Stimulated activated CD4-positive, alpha-beta T cell treated with anti-CD3 and anti-CD28 coated beads, Interleukin-2, amount 100 ng/mL, for 4 hours (primary cell): ENCODE measurements around the gene BABAM1.
A peak's percentile ranks its signal among the peaks of the same experiment; 100 is the strongest.

Experiments
- DNase-seq: peaks from one replicate; pipeline ENCODE4 v3.0.0-alpha.2; 2020; ENCODE audit warnings: low read depth

The BABAM1 gene

GRCh38 chr19:17266975-17267788 is at the start of gene BABAM1:
BABAM1 (plus strand) TSS chr19:17267443; CDS start chr19:17268807, 1,364 bp downstream.
- DNase-seq: peak; percentile 92

DNA sequence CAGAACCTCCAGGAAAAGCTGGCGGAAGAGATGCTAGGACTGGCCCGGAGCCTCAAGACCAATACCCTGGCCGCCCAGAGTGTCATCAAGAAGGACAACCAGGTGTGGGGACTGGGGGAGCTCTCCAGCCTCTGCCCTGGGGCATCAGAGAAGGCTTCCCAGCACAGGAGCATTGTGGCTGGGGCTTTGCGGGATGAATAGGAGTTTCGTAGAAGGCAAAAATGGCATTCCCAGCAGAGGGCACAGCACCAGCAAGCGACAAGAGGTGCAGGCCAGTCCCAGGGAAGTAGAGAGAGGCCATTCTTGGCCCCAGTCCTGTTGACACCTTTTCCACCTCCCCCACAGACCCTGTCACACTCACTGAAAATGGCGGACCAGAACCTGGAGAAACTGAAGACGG is 48.0 kb upstream of the BABAM1 start:
- no peak for DNase-seq

- DNase-seq: no peak
Measured at GRCh38 chr19:17220207-17220758, 47.0 kb upstream of the BABAM1 start.

DNA sequence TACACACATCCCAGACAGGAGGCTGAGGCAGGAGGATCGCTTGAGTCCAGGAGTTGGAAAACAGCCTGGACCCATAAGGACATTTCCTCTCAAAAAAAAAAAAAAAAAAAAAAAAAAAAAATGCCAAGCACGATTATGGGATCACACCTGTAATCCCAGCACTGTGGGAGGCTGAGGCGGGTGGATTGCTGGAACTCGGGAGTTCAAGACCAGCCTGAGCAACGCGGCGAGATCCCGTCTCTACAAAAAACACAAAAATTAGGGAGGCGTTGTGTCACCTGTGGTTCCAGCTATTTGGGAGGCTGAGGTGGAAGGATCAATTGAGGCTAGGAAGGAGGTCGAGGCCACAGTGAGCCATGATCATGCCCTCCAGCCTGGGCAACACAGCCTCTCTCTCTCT is 42.2 kb upstream of the BABAM1 start:
- DNase-seq: no peak

GRCh38 chr19:17226002-17226933 is 41.0 kb upstream of the BABAM1 start, which contains the start of gene OCEL1:
OCEL1 (plus strand) TSS chr19:17226226; CDS start chr19:17226248, 22 bp downstream.
- peak; percentile 95 for DNase-seq

- DNase-seq: no peak
Measured at GRCh38 chr19:17227798-17228367, 39.4 kb upstream of the BABAM1 start.

- DNase-seq: no peak
Measured at GRCh38 chr19:17229890-17230289, 37.4 kb upstream of the BABAM1 start.

- no peak for DNase-seq
Measured at GRCh38 chr19:17232258-17232657, 35.0 kb upstream of the BABAM1 start.

DNA sequence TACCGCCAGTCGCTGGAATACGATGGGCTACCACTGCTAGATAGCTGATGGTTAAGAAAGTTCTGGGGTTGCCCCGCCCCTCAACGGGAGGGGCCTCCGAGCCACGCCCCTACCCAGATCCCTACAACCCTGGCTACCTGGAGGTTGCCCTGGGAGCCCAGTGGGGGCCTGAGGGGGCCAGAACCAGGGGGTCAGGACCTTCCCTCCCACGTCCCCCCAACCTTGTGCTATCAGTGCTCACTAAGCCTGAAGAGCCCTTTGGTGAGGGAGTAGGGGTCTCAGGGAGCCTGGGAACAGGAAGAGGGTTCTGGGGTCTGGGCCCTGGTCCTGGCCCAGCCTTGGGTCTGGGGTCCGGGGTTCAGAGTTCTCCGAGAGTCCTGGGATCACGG is 32.3 kb upstream of the BABAM1 start:
- DNase-seq: peak; percentile 45

DNA sequence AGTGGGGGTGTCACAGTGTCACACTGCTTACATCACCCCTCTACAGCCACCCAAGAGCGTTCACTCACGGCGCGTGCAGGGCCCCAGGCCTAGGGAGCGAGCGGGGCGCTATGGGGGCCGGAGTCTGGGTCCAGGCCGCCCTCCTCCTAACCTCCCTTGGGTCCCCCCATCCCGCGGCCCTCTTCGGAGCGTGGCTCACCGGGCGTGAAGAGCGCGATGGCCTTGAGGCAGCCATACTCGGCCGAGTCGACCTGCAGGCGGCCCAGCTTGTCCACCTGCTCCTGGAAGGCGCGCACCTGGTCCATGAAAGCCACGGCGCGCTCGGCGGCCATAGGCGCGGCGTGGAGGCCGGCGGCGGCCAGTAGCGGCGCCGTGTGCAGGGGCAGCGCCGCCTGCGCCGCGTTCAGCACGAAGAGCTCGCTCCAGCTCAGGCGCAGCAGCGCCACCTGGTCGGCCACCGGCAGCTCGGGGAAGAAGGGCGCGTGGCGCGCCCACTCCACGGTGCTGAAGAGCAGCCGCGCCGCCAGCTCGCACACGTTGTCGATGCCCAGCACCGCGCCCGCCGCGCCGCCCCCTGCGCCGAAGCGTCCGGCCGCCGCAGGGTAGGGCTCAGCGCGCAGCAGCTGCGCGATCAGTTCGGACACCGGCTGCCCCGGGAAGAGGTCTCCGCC is 31.8 kb upstream of the BABAM1 start:
- peak; percentile 72 for DNase-seq

GRCh38 chr19:17235971-17236777 is 31.1 kb upstream of the BABAM1 start:
- DNase-seq: no peak

DNA sequence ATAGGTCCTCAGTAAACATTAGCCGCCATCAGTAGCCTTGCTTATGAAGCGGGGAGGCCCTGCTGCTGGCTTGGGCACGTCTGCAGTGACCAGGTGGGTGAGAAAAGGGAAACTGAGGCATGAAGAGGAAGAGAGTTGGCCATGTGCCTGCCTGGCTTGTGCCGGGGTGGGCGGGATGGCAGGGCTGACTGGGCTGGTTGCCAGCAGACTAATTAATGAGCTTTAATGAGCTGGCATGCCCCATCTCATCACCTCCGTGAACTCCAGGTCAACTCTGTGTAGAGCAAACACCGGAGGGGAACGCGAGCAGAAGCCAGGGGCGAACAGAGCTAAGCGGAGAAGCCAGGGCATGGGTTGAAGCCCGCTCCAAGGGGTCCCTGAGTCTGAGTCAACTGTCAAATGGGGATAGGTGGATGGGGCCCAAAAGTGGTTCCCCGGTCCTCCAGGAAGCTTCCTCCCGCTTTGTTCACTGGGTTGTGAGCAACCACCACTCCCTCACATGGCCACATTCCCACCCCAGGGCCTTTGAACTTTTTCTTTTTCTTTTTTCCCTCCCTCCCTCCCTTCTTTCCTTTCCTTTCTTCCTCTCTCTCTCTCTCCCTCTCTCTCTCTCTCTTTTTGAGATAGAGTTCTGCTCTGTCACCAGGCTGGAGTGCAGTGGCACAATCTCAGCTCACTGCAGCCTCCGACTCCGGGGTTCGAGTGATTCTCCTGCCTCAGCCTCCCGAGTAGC is 30.3 kb upstream of the BABAM1 start:
- DNase-seq: no peak

- DNase-seq: no peak
Measured at GRCh38 chr19:17237747-17238706, 29.2 kb upstream of the BABAM1 start.

DNA sequence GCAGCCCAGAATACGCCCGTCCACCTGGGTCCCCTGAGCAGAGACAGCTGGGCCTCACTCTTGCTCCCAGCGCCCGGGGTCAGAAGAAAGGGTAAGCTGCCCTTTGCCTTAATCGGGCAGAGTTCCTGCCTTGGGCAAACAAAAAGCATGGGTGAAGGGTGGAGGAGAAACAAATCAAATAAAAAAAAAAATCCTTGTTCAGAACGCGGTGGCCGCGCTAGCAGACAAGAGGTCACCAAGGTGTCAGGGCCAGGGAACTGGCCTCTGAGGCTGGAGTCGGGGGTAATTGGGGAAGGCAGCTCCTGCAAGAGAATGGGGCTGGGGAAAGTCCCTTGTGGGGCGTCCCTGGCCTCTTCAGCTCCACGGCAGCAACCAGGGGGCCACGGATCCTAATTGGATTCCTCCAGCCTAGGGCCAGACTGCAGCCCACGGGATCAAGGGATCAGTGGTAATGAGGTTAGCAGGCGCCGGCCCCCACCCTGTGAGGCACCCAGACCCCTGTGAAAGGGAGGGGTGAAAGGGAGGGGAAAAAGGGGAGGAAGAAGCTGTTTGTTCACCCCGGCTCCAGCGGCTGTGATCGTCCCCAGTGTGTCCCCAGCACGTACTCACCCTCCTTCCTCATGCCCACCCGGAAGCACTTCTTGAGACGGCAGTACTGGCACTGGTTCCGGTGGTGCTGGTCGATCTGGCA is 27.0 kb upstream of the BABAM1 start:
- DNase-seq: no peak

DNA sequence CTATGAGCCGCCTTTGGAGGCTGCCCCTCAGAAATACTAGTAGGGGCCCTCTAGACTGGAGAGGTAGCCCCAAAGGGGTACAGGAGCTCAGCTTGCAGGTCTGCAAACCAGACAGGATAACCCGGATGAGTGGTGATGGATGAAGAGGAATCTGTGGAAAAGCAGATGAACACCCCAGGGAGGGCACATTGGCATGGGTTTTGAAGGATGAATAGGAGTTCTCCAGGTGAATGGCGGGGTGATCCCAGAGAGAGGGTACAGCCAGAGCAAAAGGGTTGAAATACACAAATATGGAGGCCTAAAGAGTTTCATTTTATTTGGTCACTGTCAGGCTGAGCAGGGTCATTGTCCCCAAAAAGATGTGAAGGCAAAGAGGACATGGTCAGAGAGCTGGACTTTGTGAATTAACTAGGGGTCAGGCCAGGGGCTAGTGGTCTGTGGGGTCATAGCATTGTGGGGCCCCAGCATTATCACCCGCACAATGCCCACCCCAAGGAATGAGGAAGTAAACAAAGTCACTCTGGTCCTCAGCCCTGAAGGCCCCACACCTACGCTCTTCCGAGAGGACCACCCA is 26.3 kb upstream of the BABAM1 start:
- no peak for DNase-seq

DNA sequence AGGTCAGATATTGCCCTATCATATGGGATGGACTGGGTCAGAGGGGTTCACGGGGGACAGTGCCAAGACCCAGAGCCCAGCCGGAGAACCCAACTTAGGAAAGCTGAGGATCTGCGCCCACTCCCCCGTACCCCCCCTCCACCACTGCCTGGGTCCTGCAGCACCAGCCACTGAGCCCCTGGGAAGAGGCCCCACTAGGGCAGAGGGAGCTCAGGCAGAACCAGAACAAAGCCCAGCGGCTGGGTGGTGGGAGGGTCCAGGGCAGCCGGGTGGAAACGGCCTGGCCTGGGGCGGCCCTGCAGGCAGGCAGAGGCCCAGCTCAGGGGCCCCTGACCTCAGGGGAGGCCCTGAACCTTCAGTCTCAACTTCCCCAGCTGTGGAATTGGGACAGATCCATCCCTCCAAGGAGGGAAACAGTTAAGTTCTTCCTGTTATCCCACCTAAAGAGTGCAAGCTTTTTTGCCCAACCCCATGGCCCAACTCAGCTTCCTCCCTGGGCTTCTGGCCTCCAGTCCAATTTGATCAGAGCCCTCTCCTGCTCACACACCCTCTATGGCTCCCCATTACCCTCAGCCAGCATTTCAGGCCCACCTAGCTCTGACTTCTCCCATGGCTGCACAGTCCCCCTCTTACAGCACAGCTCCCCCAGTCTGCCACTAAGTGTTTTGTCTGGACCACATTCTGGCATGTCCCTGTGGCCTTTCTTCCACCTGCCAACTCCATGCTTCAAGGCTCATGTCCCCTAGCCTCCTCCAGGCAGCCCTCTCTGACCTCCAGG is 24.6 kb upstream of the BABAM1 start:
- no peak for DNase-seq

- no peak for DNase-seq
Measured at GRCh38 chr19:17243211-17243829, 23.9 kb upstream of the BABAM1 start.
